NCI-H1417 treated with DMSO at 0.1 percent for 48 hours (cell line): ENCODE data around the gene BCKDHA.

Source experiments
- DNase-seq: peaks from one replicate; lab custom pipeline; 2025; lab: John Stamatoyannopoulos, UW

BCKDHA gene

GRCh38 chr19:41397086-41398049, at the start of gene BCKDHA, which contains the start of gene EXOSC5:
Gene BCKDHA (plus strand): TSS chr19:41397818. CDS start chr19:41397828, 10 bp downstream.
Gene EXOSC5 (minus strand): TSS chr19:41397359. CDS start chr19:41397328, 31 bp downstream.
- DNase-seq: peak; percentile 91

- DNase-seq: no peak
These were observed 46.8 kb upstream of the BCKDHA start for GRCh38 chr19:41350735-41351338.

GRCh38 chr19:41351339-41352245, 46.0 kb upstream of the BCKDHA start:
- DNase-seq: no peak

- no peak for DNase-seq
These were observed 45.4 kb upstream of the BCKDHA start for GRCh38 chr19:41352279-41352608.

- DNase-seq: no peak
These were observed 44.8 kb upstream of the BCKDHA start for GRCh38 chr19:41352609-41353465.

GRCh38 chr19:41353466-41354342, 43.9 kb upstream of the BCKDHA start, which contains the start of gene TGFB1:
Gene TGFB1 (minus strand): TSS chr19:41353922. CDS start chr19:41353044, 878 bp downstream.
- no peak for DNase-seq

- DNase-seq: no peak
These were observed 43.2 kb upstream of the BCKDHA start for GRCh38 chr19:41354343-41354953.

GRCh38 chr19:41355035-41355434, 42.6 kb upstream of the BCKDHA start:
- DNase-seq: no peak

GRCh38 chr19:41355802-41356201, 41.8 kb upstream of the BCKDHA start:
- no peak for DNase-seq

- no peak for DNase-seq
These were observed 40.5 kb upstream of the BCKDHA start for GRCh38 chr19:41356984-41357739.

GRCh38 chr19:41357746-41358145, 39.9 kb upstream of the BCKDHA start:
- DNase-seq: no peak

GRCh38 chr19:41359741-41360140, 37.9 kb upstream of the BCKDHA start:
- DNase-seq: no peak

GRCh38 chr19:41362143-41362847, 35.3 kb upstream of the BCKDHA start:
- DNase-seq: no peak

- no peak for DNase-seq
These were observed 34.3 kb upstream of the BCKDHA start for GRCh38 chr19:41363371-41363752.

GRCh38 chr19:41363753-41364523, 33.7 kb upstream of the BCKDHA start, which contains the start of gene B9D2:
Gene B9D2 (minus strand): TSS chr19:41364149. CDS start chr19:41363519, 630 bp downstream.
- DNase-seq: peak; percentile 91

- DNase-seq: no peak
These were observed 32.9 kb upstream of the BCKDHA start for GRCh38 chr19:41364524-41365391.
